ENCODE measurements around the gene RAB34. TPM values are rescaled to one million over a fixed set of nuclear protein-coding genes. Genes with fewer than 3 reads are reported as not detected.

RAB34 gene
- total RNA-seq, 2 experiments from 2014 or later: 0.22 to 0.99 TPM

DNA sequence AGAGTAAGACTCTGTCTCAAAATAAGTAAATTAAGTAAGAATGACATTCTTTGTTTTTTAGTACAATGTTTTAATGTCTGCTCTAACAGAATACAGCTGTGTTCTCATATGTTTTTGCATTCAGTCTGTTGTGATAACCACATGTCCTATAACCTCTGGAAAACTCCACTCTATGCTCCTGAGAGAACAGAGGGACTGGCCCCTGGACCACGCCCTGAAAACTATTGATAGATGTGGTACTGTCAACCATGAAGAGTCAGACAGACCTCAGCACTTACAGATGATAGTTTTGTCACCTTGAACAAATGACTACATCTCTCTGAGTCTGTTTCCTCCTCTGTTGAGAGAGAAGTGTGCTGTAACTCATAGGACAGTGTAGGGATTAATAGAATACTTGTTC lies 47.8 kb downstream of the RAB34 start:
- Histone ChIP-seq H2AFZ (ENCODE audit: low read length) (no peak overlapping the region), H3K4me3 (ENCODE audit: low read depth, low read length, poor library complexity, severe bottlenecking) (no peak overlapping the region), H3K79me2 (ENCODE audit: insufficient read depth, low read depth, low read length) (peaks cover 23% of the 10 kb centered on the region), H3K9me3 (ENCODE audit: low read length) (no peaks in the 10 kb centered on the region), H3K9me2 (ENCODE audit: insufficient read depth, low read length) (no peaks in the 10 kb centered on the region), H4K20me1 (ENCODE audit: insufficient read depth, low read length) (peaks cover 3% of the 10 kb centered on the region; the same call in 1 of the 2 replicates), H3K36me3 (ENCODE audit: insufficient read depth, low read length) (peaks cover 83% of the 10 kb centered on the region), H3K4me1 (ENCODE audit: insufficient read depth, low read length, poor library complexity, severe bottlenecking) (no peaks in the 10 kb centered on the region), H3K27ac (ENCODE audit: low read depth, low read length, poor library complexity, severe bottlenecking) (no peak overlapping the region), H3K4me2 (ENCODE audit: low read length) (no peak overlapping the region)
- CTCF ChIA-PET (ENCODE audit: unreplicated experiment): no interaction called here
- no TSS peak for BruUV-seq (replicated peaks)
- POLR2A ChIA-PET: no interaction called here
- DNase-seq (ENCODE audit: low spot score): no peak
- intact Hi-C loops (cut with micrococcal nuclease; ENCODE audit: unreplicated experiment): no loop called here
- TF ChIP-seq, protein P1, sequence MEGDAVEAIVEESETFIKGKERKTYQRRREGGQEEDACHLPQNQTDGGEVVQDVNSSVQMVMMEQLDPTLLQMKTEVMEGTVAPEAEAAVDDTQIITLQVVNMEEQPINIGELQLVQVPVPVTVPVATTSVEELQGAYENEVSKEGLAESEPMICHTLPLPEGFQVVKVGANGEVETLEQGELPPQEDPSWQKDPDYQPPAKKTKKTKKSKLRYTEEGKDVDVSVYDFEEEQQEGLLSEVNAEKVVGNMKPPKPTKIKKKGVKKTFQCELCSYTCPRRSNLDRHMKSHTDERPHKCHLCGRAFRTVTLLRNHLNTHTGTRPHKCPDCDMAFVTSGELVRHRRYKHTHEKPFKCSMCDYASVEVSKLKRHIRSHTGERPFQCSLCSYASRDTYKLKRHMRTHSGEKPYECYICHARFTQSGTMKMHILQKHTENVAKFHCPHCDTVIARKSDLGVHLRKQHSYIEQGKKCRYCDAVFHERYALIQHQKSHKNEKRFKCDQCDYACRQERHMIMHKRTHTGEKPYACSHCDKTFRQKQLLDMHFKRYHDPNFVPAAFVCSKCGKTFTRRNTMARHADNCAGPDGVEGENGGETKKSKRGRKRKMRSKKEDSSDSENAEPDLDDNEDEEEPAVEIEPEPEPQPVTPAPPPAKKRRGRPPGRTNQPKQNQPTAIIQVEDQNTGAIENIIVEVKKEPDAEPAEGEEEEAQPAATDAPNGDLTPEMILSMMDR (conservative IDR thresholded peaks at IDR 0.05; ENCODE audit: low read length): no peak
- no peak for TF ChIP-seq EZH2phosphoT487 (IDR thresholded peaks at IDR 0.05; ENCODE audit: borderline replicate concordance, low read depth, low read length)

DNA sequence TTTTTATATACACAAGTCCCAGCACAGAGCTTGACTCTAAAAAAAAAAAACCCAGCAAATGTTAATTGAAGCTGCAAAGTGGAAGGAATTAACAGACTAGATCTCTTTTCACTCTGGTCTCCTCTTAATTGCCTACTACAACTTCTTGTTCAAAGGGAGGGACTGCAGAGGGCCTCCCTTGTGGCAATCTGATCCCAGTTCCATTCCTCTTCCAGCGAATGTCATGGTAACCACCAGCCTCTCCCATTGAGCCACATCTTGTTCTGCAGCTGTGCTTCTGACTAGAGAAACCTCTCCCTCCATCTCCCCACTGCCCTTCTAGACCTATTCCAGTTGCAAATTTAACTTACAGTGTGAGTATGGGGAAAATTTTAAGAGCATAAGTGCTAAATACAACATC lies 49.8 kb downstream of the RAB34 start:
- H3K9me3 ChIP-seq (ENCODE audit: low read length): no peaks in the 10 kb centered on the region
- H3K27ac ChIP-seq (ENCODE audit: low read depth, low read length, poor library complexity, severe bottlenecking): no peak overlapping the region
- H4K20me1 ChIP-seq (ENCODE audit: insufficient read depth, low read length): peaks cover 3% of the 10 kb centered on the region; the same call in 1 of the 2 replicates
- peaks cover 69% of the 10 kb centered on the region for H3K36me3 ChIP-seq (ENCODE audit: insufficient read depth, low read length)
- no peak overlapping the region for H3K4me3 ChIP-seq (ENCODE audit: low read depth, low read length, poor library complexity, severe bottlenecking)
- ChIA-PET POLR2A (interaction anchor here (0.7 kb wide), 1 partner anchor 46 kb away, joined by 3 read pairs; no protein-coding TSS in a partner anchor), CTCF (ENCODE audit: unreplicated experiment) (no interaction called here)
- DNase-seq (ENCODE audit: low spot score): no peak
- TF ChIP-seq, protein P1 (conservative IDR thresholded peaks at IDR 0.05; ENCODE audit: low read length): no peak
- TF ChIP-seq EZH2phosphoT487 (IDR thresholded peaks at IDR 0.05; ENCODE audit: borderline replicate concordance, low read depth, low read length): no peak
- no TSS peak for BruUV-seq (replicated peaks)
- peaks cover 43% of the 10 kb centered on the region for H3K79me2 ChIP-seq (ENCODE audit: insufficient read depth, low read depth, low read length)
- intact Hi-C loops (cut with micrococcal nuclease; ENCODE audit: unreplicated experiment): no loop called here
- H3K4me2 ChIP-seq (ENCODE audit: low read length): no peak overlapping the region
- no peak overlapping the region for H2AFZ ChIP-seq (ENCODE audit: low read length)
- peaks cover 11% of the 10 kb centered on the region for H3K4me1 ChIP-seq (ENCODE audit: insufficient read depth, low read length, poor library complexity, severe bottlenecking)
- no peaks in the 10 kb centered on the region for H3K9me2 ChIP-seq (ENCODE audit: insufficient read depth, low read length)

DNA sequence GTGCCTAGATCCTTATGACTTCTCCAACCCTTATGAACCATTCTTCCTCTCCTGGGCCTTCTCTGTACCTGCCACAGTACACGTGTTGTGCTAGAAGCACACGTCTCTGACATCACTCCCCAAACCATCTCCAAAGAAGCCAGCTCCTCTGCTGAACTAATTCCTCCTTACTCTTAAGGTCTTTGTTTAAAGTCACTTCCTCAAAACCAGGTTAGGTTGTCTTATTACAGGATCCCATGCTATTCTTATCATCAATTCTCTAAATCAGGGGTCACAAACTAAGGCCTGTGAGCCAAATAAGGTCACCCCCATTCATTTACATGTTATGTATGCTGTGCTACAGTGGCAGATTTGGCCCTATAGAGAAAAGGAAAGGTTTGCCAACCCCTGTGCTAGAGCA lies 51.7 kb downstream of the RAB34 start:
- H3K9me2 ChIP-seq (ENCODE audit: insufficient read depth, low read length): no peaks in the 10 kb centered on the region
- peaks cover 15% of the 10 kb centered on the region for H3K4me1 ChIP-seq (ENCODE audit: insufficient read depth, low read length, poor library complexity, severe bottlenecking)
- H3K4me3 ChIP-seq (ENCODE audit: low read depth, low read length, poor library complexity, severe bottlenecking): no peak overlapping the region
- no peak overlapping the region for H3K4me2 ChIP-seq (ENCODE audit: low read length)
- no peaks in the 10 kb centered on the region for H3K9me3 ChIP-seq (ENCODE audit: low read length)
- H4K20me1 ChIP-seq (ENCODE audit: insufficient read depth, low read length): peaks cover 3% of the 10 kb centered on the region
- no peak for TF ChIP-seq EZH2phosphoT487 (IDR thresholded peaks at IDR 0.05; ENCODE audit: borderline replicate concordance, low read depth, low read length)
- TF ChIP-seq, protein P1 (conservative IDR thresholded peaks at IDR 0.05; ENCODE audit: low read length): no peak
- DNase-seq (ENCODE audit: low spot score): no peak
- no peak overlapping the region for H2AFZ ChIP-seq (ENCODE audit: low read length)
- H3K27ac ChIP-seq (ENCODE audit: low read depth, low read length, poor library complexity, severe bottlenecking): no peak overlapping the region
- peaks cover 58% of the 10 kb centered on the region for H3K79me2 ChIP-seq (ENCODE audit: insufficient read depth, low read depth, low read length)
- peaks cover 50% of the 10 kb centered on the region for H3K36me3 ChIP-seq (ENCODE audit: insufficient read depth, low read length)
- POLR2A ChIA-PET: no interaction called here
- CTCF ChIA-PET (ENCODE audit: unreplicated experiment): no interaction called here
- intact Hi-C loops (cut with micrococcal nuclease; ENCODE audit: unreplicated experiment): no loop called here
- no TSS peak for BruUV-seq (replicated peaks)

Small RNAs within 50 kb of the gene (small RNA-seq; reads per million reads assigned to genes)
- gene SNORD42A: not detected
- not detected for gene SNORD42B
- gene SNORD4A: not detected
- gene SNORD4B: not detected

Other genes starting within 250 kb of the RAB34 start
- gene SLC13A2, start 244.2 kb downstream of the RAB34 start, total RNA-seq (2014; rRNA removed; shearing (Covaris generic)): not detected in 2 replicates
- gene SLC13A2, start 244.2 kb downstream of the RAB34 start, total RNA-seq (2022): not detected in 2 replicates
- gene FOXN1, start 211.5 kb downstream of the RAB34 start, total RNA-seq (2014; rRNA removed; shearing (Covaris generic)): not detected in 2 replicates
- not detected in 2 replicates for gene FOXN1, start 211.5 kb downstream of the RAB34 start, total RNA-seq (2022)
- 10.5 and 14.2 TPM in 2 replicates for gene UNC119, start 165.2 kb downstream of the RAB34 start, total RNA-seq (2014; rRNA removed; shearing (Covaris generic))
- gene UNC119, start 165.2 kb downstream of the RAB34 start, total RNA-seq (2022): 8.4 and 14.9 TPM in 2 replicates
- gene PIGS, start 146.3 kb downstream of the RAB34 start, total RNA-seq (2014; rRNA removed; shearing (Covaris generic)): 13.9 and 23.7 TPM in 2 replicates
- 34.0 and 34.5 TPM in 2 replicates for gene PIGS, start 146.3 kb downstream of the RAB34 start, total RNA-seq (2022)
- 62.4 and 70.7 TPM in 2 replicates for gene ALDOC, start 141.0 kb downstream of the RAB34 start, total RNA-seq (2014; rRNA removed; shearing (Covaris generic))
- 25.7 and 46.2 TPM in 2 replicates for gene ALDOC, start 141.0 kb downstream of the RAB34 start, total RNA-seq (2022)
- gene SPAG5, start 118.8 kb downstream of the RAB34 start, total RNA-seq (2014; rRNA removed; shearing (Covaris generic)): 161 and 163 TPM in 2 replicates
- gene SPAG5, start 118.8 kb downstream of the RAB34 start, total RNA-seq (2022): 152 and 156 TPM in 2 replicates
- gene RSKR, start 103.7 kb downstream of the RAB34 start, total RNA-seq (2014; rRNA removed; shearing (Covaris generic)): 24.7 and 30.4 TPM in 2 replicates
- gene RSKR, start 103.7 kb downstream of the RAB34 start, total RNA-seq (2022): 59.6 and 66.2 TPM in 2 replicates
- gene BLTP2, start 72.7 kb downstream of the RAB34 start, total RNA-seq (2014; rRNA removed; shearing (Covaris generic)): 147 and 151 TPM in 2 replicates
- 177 and 185 TPM in 2 replicates for gene BLTP2, start 72.7 kb downstream of the RAB34 start, total RNA-seq (2022)
- gene SDF2, start 56.0 kb downstream of the RAB34 start, total RNA-seq (2014; rRNA removed; shearing (Covaris generic)): 31.2 and 31.8 TPM in 2 replicates
- 32.9 and 38.6 TPM in 2 replicates for gene SDF2, start 56.0 kb downstream of the RAB34 start, total RNA-seq (2022)
- 32.1 and 33.7 TPM in 2 replicates for gene SUPT6H, start 55.7 kb downstream of the RAB34 start, total RNA-seq (2014; rRNA removed; shearing (Covaris generic))
- gene SUPT6H, start 55.7 kb downstream of the RAB34 start, total RNA-seq (2022): 70.4 and 76.5 TPM in 2 replicates
- 4.5 and 11.3 TPM in 2 replicates for gene PROCA1, start 6.0 kb downstream of the RAB34 start, total RNA-seq (2014; rRNA removed; shearing (Covaris generic))
- 4.6 and 5.9 TPM in 2 replicates for gene PROCA1, start 6.0 kb downstream of the RAB34 start, total RNA-seq (2022)
- gene RPL23A, start 2.1 kb upstream of the RAB34 start, total RNA-seq (2014; rRNA removed; shearing (Covaris generic)): 930 and 1,152 TPM in 2 replicates
- gene RPL23A, start 2.1 kb upstream of the RAB34 start, total RNA-seq (2022): 2,557 and 2,633 TPM in 2 replicates
- gene TLCD1, start 8.4 kb upstream of the RAB34 start, total RNA-seq (2014; rRNA removed; shearing (Covaris generic)): 0.28 and 1.6 TPM in 2 replicates
- 2.5 and 3.4 TPM in 2 replicates for gene TLCD1, start 8.4 kb upstream of the RAB34 start, total RNA-seq (2022)
- gene NEK8, start 10.9 kb upstream of the RAB34 start, total RNA-seq (2014; rRNA removed; shearing (Covaris generic)): 12.2 and 17.0 TPM in 2 replicates
- 14.0 and 15.1 TPM in 2 replicates for gene NEK8, start 10.9 kb upstream of the RAB34 start, total RNA-seq (2022)
- 73.6 and 105 TPM in 2 replicates for gene TRAF4, start 26.1 kb upstream of the RAB34 start, total RNA-seq (2014; rRNA removed; shearing (Covaris generic))
- gene TRAF4, start 26.1 kb upstream of the RAB34 start, total RNA-seq (2022): 116 and 123 TPM in 2 replicates
- 4.0 and 4.6 TPM in 2 replicates for gene FAM222B, start 124.9 kb upstream of the RAB34 start, total RNA-seq (2014; rRNA removed; shearing (Covaris generic))
- 15.2 and 19.7 TPM in 2 replicates for gene FAM222B, start 124.9 kb upstream of the RAB34 start, total RNA-seq (2022)
- 25.0 and 30.8 TPM in 2 replicates for gene ERAL1, start 137.1 kb upstream of the RAB34 start, total RNA-seq (2014; rRNA removed; shearing (Covaris generic))
- 58.0 and 62.1 TPM in 2 replicates for gene ERAL1, start 137.1 kb upstream of the RAB34 start, total RNA-seq (2022)
- gene FLOT2, start 179.9 kb upstream of the RAB34 start, total RNA-seq (2014; rRNA removed; shearing (Covaris generic)): 43.5 and 46.5 TPM in 2 replicates
- gene FLOT2, start 179.9 kb upstream of the RAB34 start, total RNA-seq (2022): 110 and 122 TPM in 2 replicates
- gene DHRS13, start 185.2 kb upstream of the RAB34 start, total RNA-seq (2014; rRNA removed; shearing (Covaris generic)): 27.1 and 28.4 TPM in 2 replicates
- 27.2 and 29.2 TPM in 2 replicates for gene DHRS13, start 185.2 kb upstream of the RAB34 start, total RNA-seq (2022)
- gene PHF12, start 233.7 kb upstream of the RAB34 start, total RNA-seq (2014; rRNA removed; shearing (Covaris generic)): 40.6 and 43.2 TPM in 2 replicates
- gene PHF12, start 233.7 kb upstream of the RAB34 start, total RNA-seq (2022): 62.5 and 66.7 TPM in 2 replicates